ENCODE results near the gene GMDS. TPM values are rescaled to one million over a fixed set of nuclear protein-coding genes. Genes with fewer than 3 reads are reported as not detected.

The GMDS gene
- polyA plus RNA-seq, 1 experiment = 7.1 TPM

GRCh38 chr6:1832844-1833787, 412.3 kb downstream of the GMDS start:
- CTCF ChIA-PET = interaction anchor here (0.8 to 1.0 kb wide), 2 partner anchors 63 to 219 kb away, joined by 3 read pairs; no protein-coding TSS in a partner anchor
- no peak for DNase-seq (ENCODE audit: low read depth)
- TF ChIP-seq CTCF (IDR thresholded peaks at IDR 0.05; ENCODE audit: insufficient read depth, low read depth, low read length) = no peak
- POLR2A ChIA-PET = no interaction called here
- Histone ChIP-seq H3K4me3 (ENCODE audit: low read depth, low read length) (no peak overlapping the region), H3K36me3 (ENCODE audit: control insufficient read depth, insufficient read depth, low read length) (no peaks in the 10 kb centered on the region), H3K27me3 (ENCODE audit: control insufficient read depth, insufficient read depth, low read length) (no peaks in the 10 kb centered on the region)

GRCh38 chr6:1832358-1832757, 413.0 kb downstream of the GMDS start:
- CTCF ChIA-PET = interaction anchor here (1.0 kb wide), 1 partner anchor 218 kb away, joined by 3 read pairs; no protein-coding TSS in a partner anchor
- Histone ChIP-seq H3K36me3 (ENCODE audit: control insufficient read depth, insufficient read depth, low read length) (no peaks in the 10 kb centered on the region), H3K27me3 (ENCODE audit: control insufficient read depth, insufficient read depth, low read length) (no peaks in the 10 kb centered on the region), H3K4me3 (ENCODE audit: low read depth, low read length) (no peak overlapping the region)
- no peak for TF ChIP-seq CTCF (IDR thresholded peaks at IDR 0.05; ENCODE audit: insufficient read depth, low read depth, low read length)
- POLR2A ChIA-PET = no interaction called here
- no peak for DNase-seq (ENCODE audit: low read depth)

GRCh38 chr6:1827984-1828793, 417.2 kb downstream of the GMDS start:
- H3K27me3 ChIP-seq (ENCODE audit: control insufficient read depth, insufficient read depth, low read length) = no peaks in the 10 kb centered on the region
- H3K36me3 ChIP-seq (ENCODE audit: control insufficient read depth, insufficient read depth, low read length) = no peaks in the 10 kb centered on the region
- no peak for TF ChIP-seq CTCF (IDR thresholded peaks at IDR 0.05; ENCODE audit: insufficient read depth, low read depth, low read length)
- POLR2A ChIA-PET = no interaction called here
- CTCF ChIA-PET = no interaction called here
- H3K4me3 ChIP-seq (ENCODE audit: low read depth, low read length) = no peak overlapping the region
- DNase-seq (ENCODE audit: low read depth) = no peak

- CTCF ChIA-PET = no interaction called here
- no peak for TF ChIP-seq CTCF (IDR thresholded peaks at IDR 0.05; ENCODE audit: insufficient read depth, low read depth, low read length)
- Histone ChIP-seq H3K4me3 (ENCODE audit: low read depth, low read length) (no peak overlapping the region), H3K36me3 (ENCODE audit: control insufficient read depth, insufficient read depth, low read length) (no peaks in the 10 kb centered on the region), H3K27me3 (ENCODE audit: control insufficient read depth, insufficient read depth, low read length) (no peaks in the 10 kb centered on the region)
- no peak for DNase-seq (ENCODE audit: low read depth)
- POLR2A ChIA-PET = no interaction called here
These were observed 419.5 kb downstream of the GMDS start for GRCh38 chr6:1825926-1826325.

GRCh38 chr6:1825277-1825676, 420.1 kb downstream of the GMDS start:
- H3K36me3 ChIP-seq (ENCODE audit: control insufficient read depth, insufficient read depth, low read length) = no peaks in the 10 kb centered on the region
- TF ChIP-seq CTCF (IDR thresholded peaks at IDR 0.05; ENCODE audit: insufficient read depth, low read depth, low read length) = no peak
- CTCF ChIA-PET = no interaction called here
- POLR2A ChIA-PET = no interaction called here
- DNase-seq (ENCODE audit: low read depth) = no peak
- H3K4me3 ChIP-seq (ENCODE audit: low read depth, low read length) = no peak overlapping the region
- no peaks in the 10 kb centered on the region for H3K27me3 ChIP-seq (ENCODE audit: control insufficient read depth, insufficient read depth, low read length)

All from BJ (cell line).